Measurements from ENCODE around the gene ACTR1B.
"Not testable (repeated sequence)": the region's sequence is repeated elsewhere in the genome, so short reads cannot be mapped to it uniquely, and the experiment has no call there.

ACTR1B gene

GRCh38 chr2:97702731-97703470 lies 39.1 kb upstream of the ACTR1B start:
- Histone ChIP-seq H3K36me3 (ENCODE audit: control insufficient read depth, insufficient read depth, low read length) (no peaks in the 10 kb centered on the region), H3K9me3 (ENCODE audit: control insufficient read depth, insufficient read depth, low read length) (no peaks in the 10 kb centered on the region), H3K4me3 (ENCODE audit: low read depth, low read length) (no peak overlapping the region), H3K4me1 (ENCODE audit: control insufficient read depth, insufficient read depth, low read length) (no peaks in the 10 kb centered on the region), H3K9ac (ENCODE audit: low read depth, low read length) (no peak overlapping the region), H3K27me3 (ENCODE audit: control insufficient read depth, insufficient read depth, low read length) (no peaks in the 10 kb centered on the region)

GRCh38 chr2:97701851-97702465 lies 38.1 kb upstream of the ACTR1B start:
- Histone ChIP-seq H3K36me3 (ENCODE audit: control insufficient read depth, insufficient read depth, low read length) (no peaks in the 10 kb centered on the region), H3K27me3 (ENCODE audit: control insufficient read depth, insufficient read depth, low read length) (no peaks in the 10 kb centered on the region), H3K9me3 (ENCODE audit: control insufficient read depth, insufficient read depth, low read length) (no peaks in the 10 kb centered on the region), H3K4me3 (ENCODE audit: low read depth, low read length) (no peak overlapping the region), H3K4me1 (ENCODE audit: control insufficient read depth, insufficient read depth, low read length) (no peaks in the 10 kb centered on the region), H3K9ac (ENCODE audit: low read depth, low read length) (no peak overlapping the region)

DNA sequence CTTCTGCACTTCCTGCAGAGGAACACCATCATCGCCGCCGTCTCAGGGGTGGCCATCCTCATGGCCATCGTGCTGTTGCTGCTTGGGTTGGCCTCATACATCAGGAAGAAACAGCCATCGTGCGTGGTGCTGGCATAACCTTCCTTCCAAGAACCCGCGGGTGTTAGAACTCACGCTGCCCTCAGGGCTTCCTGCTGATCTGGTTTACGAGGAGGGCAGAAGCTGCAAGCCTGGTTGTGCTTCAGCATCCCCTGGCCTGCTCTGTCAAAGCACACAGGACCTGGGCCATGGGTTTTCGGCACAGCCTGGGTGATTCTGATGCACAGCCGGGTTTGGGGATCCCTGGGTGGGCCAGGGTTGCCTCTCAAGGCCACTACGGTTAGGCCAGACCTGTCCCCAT lies 37.3 kb upstream of the ACTR1B start:
- no peaks in the 10 kb centered on the region for H3K27me3 ChIP-seq (ENCODE audit: control insufficient read depth, insufficient read depth, low read length)
- H3K4me3 ChIP-seq (ENCODE audit: low read depth, low read length) = no peak overlapping the region
- H3K9ac ChIP-seq (ENCODE audit: low read depth, low read length) = no peak overlapping the region
- H3K9me3 ChIP-seq (ENCODE audit: control insufficient read depth, insufficient read depth, low read length) = no peaks in the 10 kb centered on the region
- H3K36me3 ChIP-seq (ENCODE audit: control insufficient read depth, insufficient read depth, low read length) = no peaks in the 10 kb centered on the region
- H3K4me1 ChIP-seq (ENCODE audit: control insufficient read depth, insufficient read depth, low read length) = no peaks in the 10 kb centered on the region

- Histone ChIP-seq H3K27me3 (ENCODE audit: control insufficient read depth, insufficient read depth, low read length) (no peaks in the 10 kb centered on the region), H3K9me3 (ENCODE audit: control insufficient read depth, insufficient read depth, low read length) (no peaks in the 10 kb centered on the region), H3K9ac (ENCODE audit: low read depth, low read length) (no peak overlapping the region), H3K36me3 (ENCODE audit: control insufficient read depth, insufficient read depth, low read length) (no peaks in the 10 kb centered on the region), H3K4me3 (ENCODE audit: low read depth, low read length) (no peak overlapping the region), H3K4me1 (ENCODE audit: control insufficient read depth, insufficient read depth, low read length) (no peaks in the 10 kb centered on the region)
Observed at GRCh38 chr2:97699765-97700444, 36.1 kb upstream of the ACTR1B start.

- no peak overlapping the region for H3K9ac ChIP-seq (ENCODE audit: low read depth, low read length)
Observed at GRCh38 chr2:97698530-97698929, 34.7 kb upstream of the ACTR1B start.

GRCh38 chr2:97697252-97698235 lies 33.7 kb upstream of the ACTR1B start:
- no peak overlapping the region for H3K4me3 ChIP-seq (ENCODE audit: low read depth, low read length)
- H3K4me1 ChIP-seq (ENCODE audit: control insufficient read depth, insufficient read depth, low read length) = no peaks in the 10 kb centered on the region
- H3K9me3 ChIP-seq (ENCODE audit: control insufficient read depth, insufficient read depth, low read length) = no peaks in the 10 kb centered on the region
- no peak overlapping the region for H3K9ac ChIP-seq (ENCODE audit: low read depth, low read length)
- H3K36me3 ChIP-seq (ENCODE audit: control insufficient read depth, insufficient read depth, low read length) = no peaks in the 10 kb centered on the region
- H3K27me3 ChIP-seq (ENCODE audit: control insufficient read depth, insufficient read depth, low read length) = no peaks in the 10 kb centered on the region

More at GRCh38 chr2:97698530-97698929, 34.7 kb upstream of the ACTR1B start:
- no peaks in the 10 kb centered on the region for H3K4me1 ChIP-seq (ENCODE audit: control insufficient read depth, insufficient read depth, low read length)
- no peaks in the 10 kb centered on the region for H3K27me3 ChIP-seq (ENCODE audit: control insufficient read depth, insufficient read depth, low read length)
- H3K36me3 ChIP-seq (ENCODE audit: control insufficient read depth, insufficient read depth, low read length) = no peaks in the 10 kb centered on the region
- H3K9me3 ChIP-seq (ENCODE audit: control insufficient read depth, insufficient read depth, low read length) = no peaks in the 10 kb centered on the region
- H3K4me3 ChIP-seq (ENCODE audit: low read depth, low read length) = no peak overlapping the region

- no peak overlapping the region for H3K4me3 ChIP-seq (ENCODE audit: low read depth, low read length)
- H3K9ac ChIP-seq (ENCODE audit: low read depth, low read length) = no peak overlapping the region
- H3K4me1 ChIP-seq (ENCODE audit: control insufficient read depth, insufficient read depth, low read length) = peaks cover 6% of the 10 kb centered on the region
- H3K9me3 ChIP-seq (ENCODE audit: control insufficient read depth, insufficient read depth, low read length) = no peaks in the 10 kb centered on the region
- no peaks in the 10 kb centered on the region for H3K36me3 ChIP-seq (ENCODE audit: control insufficient read depth, insufficient read depth, low read length)
- no peaks in the 10 kb centered on the region for H3K27me3 ChIP-seq (ENCODE audit: control insufficient read depth, insufficient read depth, low read length)
Observed at GRCh38 chr2:97695744-97696143, 31.9 kb upstream of the ACTR1B start.

DNA sequence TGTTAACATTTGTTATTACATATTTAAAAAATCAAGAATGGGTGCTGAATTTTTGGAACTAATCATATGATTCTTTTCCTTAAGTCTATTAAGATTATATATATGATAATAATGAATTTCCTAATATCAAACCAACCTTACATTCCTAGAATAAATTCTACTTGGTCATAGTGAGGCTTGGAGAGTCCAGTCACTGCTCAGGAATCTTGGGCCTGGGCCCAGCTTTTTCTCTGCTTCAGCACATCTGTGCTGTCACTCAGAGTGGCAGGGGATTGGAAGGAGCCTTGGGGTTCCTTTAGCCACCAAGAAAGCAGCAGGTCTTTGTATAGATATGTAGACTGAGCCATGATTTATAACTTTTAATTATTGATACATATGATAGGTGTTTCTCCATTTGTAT lies 29.6 kb upstream of the ACTR1B start:
- no peak overlapping the region for H3K4me3 ChIP-seq (ENCODE audit: low read depth, low read length)
- no peaks in the 10 kb centered on the region for H3K9me3 ChIP-seq (ENCODE audit: control insufficient read depth, insufficient read depth, low read length)
- H3K36me3 ChIP-seq (ENCODE audit: control insufficient read depth, insufficient read depth, low read length) = no peaks in the 10 kb centered on the region
- H3K27me3 ChIP-seq (ENCODE audit: control insufficient read depth, insufficient read depth, low read length) = no peaks in the 10 kb centered on the region
- peaks cover 6% of the 10 kb centered on the region for H3K4me1 ChIP-seq (ENCODE audit: control insufficient read depth, insufficient read depth, low read length)
- H3K9ac ChIP-seq (ENCODE audit: low read depth, low read length) = no peak overlapping the region

DNA sequence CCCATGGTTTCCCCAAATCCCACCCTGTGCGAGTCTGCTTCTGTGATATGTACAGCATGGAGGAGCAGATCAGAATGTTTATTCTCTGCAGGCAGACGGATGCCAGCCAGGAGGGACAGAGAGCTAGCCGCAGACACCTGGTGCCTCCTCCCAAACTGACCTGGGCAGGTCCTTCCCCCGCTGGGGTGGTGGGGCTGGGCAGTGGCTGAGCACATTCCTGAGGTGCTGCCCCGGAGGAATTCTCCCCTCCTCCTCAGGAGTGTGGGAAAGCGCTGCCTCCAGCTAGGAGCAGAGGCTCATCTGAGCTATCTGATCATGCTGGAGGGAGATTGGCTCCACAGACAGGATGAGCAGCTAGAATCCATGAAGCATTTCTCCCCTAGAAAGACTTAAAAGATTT lies 27.3 kb upstream of the ACTR1B start:
- no peak overlapping the region for H3K4me3 ChIP-seq (ENCODE audit: low read depth, low read length)
- no peaks in the 10 kb centered on the region for H3K36me3 ChIP-seq (ENCODE audit: control insufficient read depth, insufficient read depth, low read length)
- no peaks in the 10 kb centered on the region for H3K27me3 ChIP-seq (ENCODE audit: control insufficient read depth, insufficient read depth, low read length)
- H3K9me3 ChIP-seq (ENCODE audit: control insufficient read depth, insufficient read depth, low read length) = no peaks in the 10 kb centered on the region
- peaks cover 6% of the 10 kb centered on the region for H3K4me1 ChIP-seq (ENCODE audit: control insufficient read depth, insufficient read depth, low read length)
- no peak overlapping the region for H3K9ac ChIP-seq (ENCODE audit: low read depth, low read length)

DNA sequence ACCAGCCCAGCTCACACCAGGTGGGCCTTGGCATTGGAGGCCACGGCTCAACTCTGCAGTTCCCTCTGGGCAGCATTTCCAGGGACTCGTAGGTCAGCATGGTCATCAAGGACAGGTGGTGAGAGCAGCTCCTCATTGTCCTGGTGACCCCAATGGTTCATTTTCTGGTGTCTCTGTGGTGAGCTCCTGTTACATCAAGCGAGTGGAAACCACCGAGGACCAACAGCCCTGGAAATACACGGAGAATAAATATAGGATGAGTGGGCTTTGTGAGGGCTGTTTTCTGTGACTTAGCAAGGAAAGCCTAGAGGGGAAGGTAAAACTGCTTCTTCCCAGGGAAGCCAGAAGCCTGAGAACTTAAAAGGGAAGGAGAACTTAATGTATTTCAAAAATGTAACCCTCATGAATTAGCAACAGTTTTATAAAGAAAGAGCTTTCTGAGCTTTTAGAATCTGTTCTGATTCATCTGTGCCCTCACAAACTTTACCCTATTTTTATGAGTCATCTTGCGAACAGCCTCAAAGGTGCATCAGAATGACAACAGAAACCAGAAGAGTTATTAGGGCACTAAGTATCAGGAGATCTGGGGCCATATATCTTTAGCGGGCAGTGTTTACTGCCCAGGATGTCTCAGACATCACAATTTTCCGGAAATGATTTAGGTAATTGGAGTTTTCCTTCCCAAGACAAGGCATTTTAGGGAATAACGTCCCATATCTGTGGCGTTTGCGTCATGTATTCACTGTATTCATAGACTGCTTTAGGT lies 24.4 kb upstream of the ACTR1B start:
- Histone ChIP-seq H3K27me3 (ENCODE audit: control insufficient read depth, insufficient read depth, low read length) (no peaks in the 10 kb centered on the region), H3K4me3 (ENCODE audit: low read depth, low read length) (no peak overlapping the region), H3K9ac (ENCODE audit: low read depth, low read length) (no peak overlapping the region), H3K4me1 (ENCODE audit: control insufficient read depth, insufficient read depth, low read length) (peaks cover 6% of the 10 kb centered on the region), H3K36me3 (ENCODE audit: control insufficient read depth, insufficient read depth, low read length) (no peaks in the 10 kb centered on the region), H3K9me3 (ENCODE audit: control insufficient read depth, insufficient read depth, low read length) (no peaks in the 10 kb centered on the region)

GRCh38 chr2:97687235-97687634 lies 23.4 kb upstream of the ACTR1B start:
- H3K27me3 ChIP-seq (ENCODE audit: control insufficient read depth, insufficient read depth, low read length); H3K9me3 ChIP-seq (ENCODE audit: control insufficient read depth, insufficient read depth, low read length); H3K4me3 ChIP-seq (ENCODE audit: low read depth, low read length); H3K9ac ChIP-seq (ENCODE audit: low read depth, low read length); H3K36me3 ChIP-seq (ENCODE audit: control insufficient read depth, insufficient read depth, low read length); H3K4me1 ChIP-seq (ENCODE audit: control insufficient read depth, insufficient read depth, low read length): not testable (repeated sequence)

Measured in iPS-15b (cell line).